H9 (cell line): ENCODE results near the gene RPL29. TPM values are rescaled to one million over a fixed set of nuclear protein-coding genes. Genes with fewer than 3 reads are reported as not detected.

Experiments
- DNase-seq: peaks from one replicate; pipeline ENCODE4 v3.0.0-alpha.2; 2017
- H2AFZ ChIP-seq: one replicate; pipeline ENCODE4 v1.6.1; 2013; ENCODE audit warnings: mild to moderate bottlenecking, low read length, control low read depth, moderate library complexity
- H2AK5ac ChIP-seq: 2 replicates; pipeline ENCODE4 v1.6.1; 2013; ENCODE audit warnings: low read length, control low read depth, mixed read lengths; ENCODE audit not compliant: insufficient read length
- H2BK120ac ChIP-seq: one replicate; pipeline ENCODE4 v1.6.1; 2013; ENCODE audit warnings: low read depth, mild to moderate bottlenecking, low read length, control low read depth, inconsistent platforms; ENCODE audit not compliant: poor library complexity, severe bottlenecking
- H2BK12ac ChIP-seq: 2 replicates; pipeline ENCODE4 v1.6.1; 2013; ENCODE audit warnings: low read length, control low read depth, mixed read lengths, low read depth; ENCODE audit not compliant: insufficient read length
- H2BK15ac ChIP-seq: 2 replicates; pipeline ENCODE4 v1.6.1; 2013; ENCODE audit warnings: low read depth, low read length, control low read depth
- H2BK20ac ChIP-seq: one replicate; pipeline ENCODE4 v1.6.1; 2013; ENCODE audit warnings: low read depth, mild to moderate bottlenecking, low read length, control low read depth, inconsistent platforms; ENCODE audit not compliant: poor library complexity, severe bottlenecking
- H2BK5ac ChIP-seq: 2 replicates; pipeline ENCODE4 v1.6.1; 2013; ENCODE audit warnings: low read length, control low read depth, mixed read lengths; ENCODE audit not compliant: insufficient read length
- H3K14ac ChIP-seq: 2 replicates; pipeline ENCODE4 v1.6.1; 2013; ENCODE audit warnings: low read length, control low read depth; ENCODE audit not compliant: insufficient read depth
- H3K18ac ChIP-seq: 2 replicates; pipeline ENCODE4 v1.6.1; 2013; ENCODE audit warnings: low read depth, mild to moderate bottlenecking, mixed read lengths, low read length, control low read depth; ENCODE audit not compliant: insufficient read length
- H3K23ac ChIP-seq: 2 replicates; pipeline ENCODE4 v1.6.1; 2013; ENCODE audit warnings: low read length, control low read depth, mixed read lengths, low read depth; ENCODE audit not compliant: insufficient read length
- H3K23me2 ChIP-seq: 2 replicates; pipeline ENCODE4 v1.6.1; 2013; ENCODE audit warnings: low read depth, mild to moderate bottlenecking, mixed read lengths, low read length, control low read depth; ENCODE audit not compliant: insufficient read length, poor library complexity, severe bottlenecking
- H3K27ac ChIP-seq: 2 replicates; pipeline ENCODE4 v1.5.1; 2013; ENCODE audit warnings: low read length, control low read depth, mixed read lengths, low read depth; ENCODE audit not compliant: insufficient read length
- H3K27me3 ChIP-seq: 2 replicates; pipeline ENCODE4 v1.6.1; 2013; ENCODE audit warnings: low read length, control low read depth, inconsistent platforms; ENCODE audit not compliant: insufficient read depth
- H3K4ac ChIP-seq: 2 replicates; pipeline ENCODE4 v1.6.1; 2013; ENCODE audit warnings: low read depth, mild to moderate bottlenecking, control low read depth, inconsistent platforms, low read length, moderate library complexity
- H3K4me1 ChIP-seq: 2 replicates; pipeline ENCODE4 v1.6.1; 2013; ENCODE audit warnings: low read length, control low read depth, inconsistent platforms; ENCODE audit not compliant: insufficient read depth
- H3K4me2 ChIP-seq: 2 replicates; pipeline ENCODE4 v1.6.1; 2013; ENCODE audit warnings: low read length, control low read depth, mixed read lengths; ENCODE audit not compliant: insufficient read length, insufficient read depth
- H3K56ac ChIP-seq: 2 replicates; pipeline ENCODE4 v1.6.1; 2013; ENCODE audit warnings: low read depth, mild to moderate bottlenecking, mixed read lengths, low read length, control low read depth; ENCODE audit not compliant: insufficient read length
- H3K79me1 ChIP-seq: 2 replicates; pipeline ENCODE4 v1.6.1; 2013; ENCODE audit warnings: low read depth, mild to moderate bottlenecking, moderate library complexity, low read length, control low read depth, inconsistent platforms; ENCODE audit not compliant: insufficient read depth, poor library complexity, severe bottlenecking
- H3K79me2 ChIP-seq: 2 replicates; pipeline ENCODE4 v1.6.1; 2013; ENCODE audit warnings: low read length, control low read depth, inconsistent platforms; ENCODE audit not compliant: insufficient read depth
- H3K9ac ChIP-seq: 2 replicates; pipeline ENCODE4 v1.6.1; 2013; ENCODE audit warnings: low read length, control low read depth, mixed read lengths; ENCODE audit not compliant: insufficient read length; ENCODE audit errors: extremely low read depth
- H3K9me3 ChIP-seq: one replicate; pipeline ENCODE4 v1.6.1; 2013; ENCODE audit warnings: low read depth, low read length, inconsistent platforms; ENCODE audit not compliant: control insufficient read depth
- H3T11ph ChIP-seq: one replicate; pipeline ENCODE4 v1.6.1; 2013; ENCODE audit warnings: mild to moderate bottlenecking, low read length, control low read depth, inconsistent platforms
- H4K20me1 ChIP-seq: one replicate; pipeline ENCODE4 v1.6.1; 2013; ENCODE audit not compliant: control insufficient read depth, insufficient read length, insufficient read depth
- H4K5ac ChIP-seq: 2 replicates; pipeline ENCODE4 v1.6.1; 2013; ENCODE audit warnings: low read depth, mild to moderate bottlenecking, mixed read lengths, low read length, control low read depth; ENCODE audit not compliant: insufficient read length
- H4K8ac ChIP-seq: replicated peaks from 2 replicates; pipeline ENCODE4 v1.6.1; 2013; ENCODE audit warnings: low read length, control low read depth, mixed read lengths, low read depth; ENCODE audit not compliant: insufficient read length
- H4K91ac ChIP-seq: 2 replicates; pipeline ENCODE4 v1.6.1; 2013; ENCODE audit warnings: low read depth, mild to moderate bottlenecking, moderate library complexity, mixed read lengths, low read length, control low read depth; ENCODE audit not compliant: insufficient read length
- H3K27ac Mint-ChIP-seq, 3 experiments: 2 replicates in 2 of 3; 3 replicates in 1 of 3; pipeline ENCODE4 v1.8.0; 2020 to 2021; ENCODE audit warnings: mixed read lengths in 3 of 3, mild to moderate bottlenecking in 1 of 3, moderate library complexity in 1 of 3
- H3K27me3 Mint-ChIP-seq: 2 replicates; pipeline ENCODE4 v1.8.0; 2021; ENCODE audit warnings: low read depth, mild to moderate bottlenecking, moderate library complexity, mixed read lengths
- H3K36me3 Mint-ChIP-seq, 3 experiments: 2 replicates in 2 of 3; 3 replicates in 1 of 3; pipeline ENCODE4 v1.8.0; 2020 to 2021; ENCODE audit warnings: low read depth in 3 of 3, mixed read lengths in 3 of 3; ENCODE audit not compliant: insufficient read depth in 1 of 3
- H3K4me1 Mint-ChIP-seq, 2 experiments: 2 replicates each; pipeline ENCODE4 v1.8.0; 2020; ENCODE audit warnings: mixed read lengths in 2 of 2
- H3K4me3 Mint-ChIP-seq, 2 experiments: 2 replicates in 1 of 2; 3 replicates in 1 of 2; pipeline ENCODE4 v1.8.0; 2020 to 2021; ENCODE audit warnings: mild to moderate bottlenecking in 2 of 2, mixed read lengths in 2 of 2, moderate library complexity in 1 of 2
- H3K9me3 Mint-ChIP-seq, 2 experiments: 2 replicates in 1 of 2; 3 replicates in 1 of 2; pipeline ENCODE4 v1.8.0; 2020; ENCODE audit warnings: mild to moderate bottlenecking in 2 of 2, mixed read lengths in 2 of 2, moderate library complexity in 1 of 2
- WGBS: extraction: QIAGEN DNeasy Blood & Tissue Kit; methylation state at CpG from one replicate; pipeline ENCODE4 v1.1.7; 2013; ENCODE audit warnings: missing lambda C conversion rate, low lambda C conversion rate, mixed read lengths; ENCODE audit not compliant: insufficient read length; ENCODE audit errors: extremely low coverage; 5-methylcytosine and 5-hydroxymethylcytosine counted together
- total RNA-seq: library from RNA; stranded (reverse); gene quantifications from 2 replicates; pipeline ENCODE4 v1.2.1, GENCODE V29; 2021
- TF ChIP-seq, protein P1 (sequence below): fragments of 200-600 bp; sonication (generic); conservative IDR thresholded peaks from 3 replicates; pipeline ENCODE4 v1.8.0; 2021; ENCODE audit warnings: antibody characterized with exemption, mild to moderate bottlenecking

RPL29 gene
- total RNA-seq, 1 experiment from 2014 or later, result 1,592 TPM

DNA sequence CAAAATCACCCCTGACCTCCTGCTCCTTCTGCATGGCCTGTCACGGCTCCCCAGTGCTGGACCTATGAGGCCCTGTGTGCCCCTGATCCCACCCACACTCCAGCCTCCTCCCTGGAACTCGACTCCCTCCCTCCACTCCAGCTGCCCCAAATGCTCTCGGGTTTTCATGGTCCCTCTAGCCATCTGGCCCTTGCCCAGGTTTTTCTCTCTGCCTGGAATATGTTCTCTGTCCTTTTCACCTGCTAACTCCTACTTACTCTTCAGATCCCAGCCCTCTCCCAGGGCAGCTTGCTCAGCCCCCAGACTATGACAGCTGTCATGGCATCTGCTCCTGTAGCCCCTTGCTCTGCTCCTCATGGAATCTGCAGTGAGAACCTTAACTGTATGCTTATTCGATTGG lies 30.3 kb upstream of the RPL29 start:
- DNase-seq, result no peak
- WGBS, result no CpG with 5 or more reads among the region's 4 CpGs

More for the DNA sequence above, 30.3 kb upstream of the RPL29 start:
- H3K4me2 ChIP-seq, result no peak overlapping the region
- H4K8ac ChIP-seq, result no peak overlapping the region
- H3K4me1 ChIP-seq, result peaks cover 4% of the 10 kb centered on the region; the same call in 1 of the 2 replicates
- no peaks in the 10 kb centered on the region for H3K79me2 ChIP-seq
- no peak overlapping the region for H4K91ac ChIP-seq
- Mint-ChIP-seq H3K4me1 (peaks cover 11 to 20% of the 10 kb centered on the region in 2 experiments), H3K9me3 (no peaks in the 10 kb centered on the region), H3K4me3 (no peak overlapping the region), H3K27me3 (peaks cover 2% of the 10 kb centered on the region), H3K27ac (peak overlapping the region in 1 of 3 experiments; percentile 73; a peak in 1 of 7 replicates), H3K36me3 (no peaks in the 10 kb centered on the region)
- H3K14ac ChIP-seq, result no peak overlapping the region
- no peak overlapping the region for H2BK5ac ChIP-seq
- no peak overlapping the region for H3K4ac ChIP-seq
- no peak overlapping the region for H2AFZ ChIP-seq
- TF ChIP-seq, protein P1, sequence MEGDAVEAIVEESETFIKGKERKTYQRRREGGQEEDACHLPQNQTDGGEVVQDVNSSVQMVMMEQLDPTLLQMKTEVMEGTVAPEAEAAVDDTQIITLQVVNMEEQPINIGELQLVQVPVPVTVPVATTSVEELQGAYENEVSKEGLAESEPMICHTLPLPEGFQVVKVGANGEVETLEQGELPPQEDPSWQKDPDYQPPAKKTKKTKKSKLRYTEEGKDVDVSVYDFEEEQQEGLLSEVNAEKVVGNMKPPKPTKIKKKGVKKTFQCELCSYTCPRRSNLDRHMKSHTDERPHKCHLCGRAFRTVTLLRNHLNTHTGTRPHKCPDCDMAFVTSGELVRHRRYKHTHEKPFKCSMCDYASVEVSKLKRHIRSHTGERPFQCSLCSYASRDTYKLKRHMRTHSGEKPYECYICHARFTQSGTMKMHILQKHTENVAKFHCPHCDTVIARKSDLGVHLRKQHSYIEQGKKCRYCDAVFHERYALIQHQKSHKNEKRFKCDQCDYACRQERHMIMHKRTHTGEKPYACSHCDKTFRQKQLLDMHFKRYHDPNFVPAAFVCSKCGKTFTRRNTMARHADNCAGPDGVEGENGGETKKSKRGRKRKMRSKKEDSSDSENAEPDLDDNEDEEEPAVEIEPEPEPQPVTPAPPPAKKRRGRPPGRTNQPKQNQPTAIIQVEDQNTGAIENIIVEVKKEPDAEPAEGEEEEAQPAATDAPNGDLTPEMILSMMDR, result no peak
- H2BK120ac ChIP-seq, result no peak overlapping the region
- no peak overlapping the region for H2BK12ac ChIP-seq
- H4K20me1 ChIP-seq, result peaks cover 5% of the 10 kb centered on the region
- H3T11ph ChIP-seq, result no peak overlapping the region
- H3K18ac ChIP-seq, result no peak overlapping the region
- no peaks in the 10 kb centered on the region for H3K27me3 ChIP-seq
- no peak overlapping the region for H2BK20ac ChIP-seq
- H2BK15ac ChIP-seq, result no peak overlapping the region
- H3K23me2 ChIP-seq, result no peaks in the 10 kb centered on the region
- H3K9me3 ChIP-seq, result no peaks in the 10 kb centered on the region
- no peak overlapping the region for H3K56ac ChIP-seq
- H3K79me1 ChIP-seq, result no peaks in the 10 kb centered on the region
- no peak overlapping the region for H2AK5ac ChIP-seq
- no peak overlapping the region for H3K9ac ChIP-seq
- no peak overlapping the region for H3K23ac ChIP-seq
- no peak overlapping the region for H4K5ac ChIP-seq
- H3K27ac ChIP-seq, result no peak overlapping the region
